ENCODE data around the gene ADAM10.

DNA sequence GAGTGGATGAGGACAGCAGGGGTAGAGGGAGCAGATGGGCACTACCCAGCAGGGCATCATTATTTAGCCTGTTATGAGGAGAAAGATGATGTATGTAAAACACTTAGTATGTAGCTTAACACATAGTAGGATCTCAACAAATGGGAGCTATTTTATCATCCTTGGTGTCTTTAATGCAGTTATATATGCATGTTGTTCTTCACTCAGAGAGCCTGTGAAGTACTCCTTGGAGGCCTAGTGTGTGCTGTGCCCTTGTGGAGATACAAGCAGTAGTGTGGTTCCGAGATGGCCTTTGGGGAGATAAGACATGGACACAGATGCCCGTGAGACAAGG, 193.5 kb downstream of the ADAM10 start:
- TF ChIP-seq, protein P1, sequence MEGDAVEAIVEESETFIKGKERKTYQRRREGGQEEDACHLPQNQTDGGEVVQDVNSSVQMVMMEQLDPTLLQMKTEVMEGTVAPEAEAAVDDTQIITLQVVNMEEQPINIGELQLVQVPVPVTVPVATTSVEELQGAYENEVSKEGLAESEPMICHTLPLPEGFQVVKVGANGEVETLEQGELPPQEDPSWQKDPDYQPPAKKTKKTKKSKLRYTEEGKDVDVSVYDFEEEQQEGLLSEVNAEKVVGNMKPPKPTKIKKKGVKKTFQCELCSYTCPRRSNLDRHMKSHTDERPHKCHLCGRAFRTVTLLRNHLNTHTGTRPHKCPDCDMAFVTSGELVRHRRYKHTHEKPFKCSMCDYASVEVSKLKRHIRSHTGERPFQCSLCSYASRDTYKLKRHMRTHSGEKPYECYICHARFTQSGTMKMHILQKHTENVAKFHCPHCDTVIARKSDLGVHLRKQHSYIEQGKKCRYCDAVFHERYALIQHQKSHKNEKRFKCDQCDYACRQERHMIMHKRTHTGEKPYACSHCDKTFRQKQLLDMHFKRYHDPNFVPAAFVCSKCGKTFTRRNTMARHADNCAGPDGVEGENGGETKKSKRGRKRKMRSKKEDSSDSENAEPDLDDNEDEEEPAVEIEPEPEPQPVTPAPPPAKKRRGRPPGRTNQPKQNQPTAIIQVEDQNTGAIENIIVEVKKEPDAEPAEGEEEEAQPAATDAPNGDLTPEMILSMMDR (conservative IDR thresholded peaks at IDR 0.05; ENCODE audit: low read length) = no peak
- no peak for TF ChIP-seq EZH2phosphoT487 (IDR thresholded peaks at IDR 0.05; ENCODE audit: borderline replicate concordance)

Data from Loucy (cell line).